Sciatic nerve (tissue), 2 donors: ENCODE results near the gene ARCN1. TPM values are rescaled to one million over a fixed set of nuclear protein-coding genes. Genes with fewer than 3 reads are reported as not detected.
A peak's percentile ranks its signal among the peaks of the same experiment; 100 is the strongest.

Experiments
- ATAC-seq: fragments of 200-7000 bp; cut with Tn5 transposase; one replicate; pipeline ENCODE4 v1.9.1; 2020; ENCODE audit warnings: mild to moderate bottlenecking, moderate library complexity
- DNase-seq: peaks from one replicate; pipeline ENCODE4 v3.0.0-alpha.2; 2020; ENCODE audit warnings: low spot score
- intact Hi-C: fragments of 100-400 bp; cut with DNase I; formaldehyde crosslinking; loops from one replicate; pipeline ENCODE4 v1.14.2; 2022
- total RNA-seq: library from RNA; stranded (reverse); fragmentation: NEBNext Ultra II Directional; extraction: Animal tissue kit (Norgen Biotek cat#: 25700); gene quantifications from one replicate; pipeline ENCODE4 v1.2.1, GENCODE V29; 2021
- donor health status: DM: no; HTN: no; CAD: no.
- donor health status: DM: no; HTN: no; CAD: no.

Gene ARCN1
- total RNA-seq, 1 donor from 2014 or later, result 135 TPM

DNA sequence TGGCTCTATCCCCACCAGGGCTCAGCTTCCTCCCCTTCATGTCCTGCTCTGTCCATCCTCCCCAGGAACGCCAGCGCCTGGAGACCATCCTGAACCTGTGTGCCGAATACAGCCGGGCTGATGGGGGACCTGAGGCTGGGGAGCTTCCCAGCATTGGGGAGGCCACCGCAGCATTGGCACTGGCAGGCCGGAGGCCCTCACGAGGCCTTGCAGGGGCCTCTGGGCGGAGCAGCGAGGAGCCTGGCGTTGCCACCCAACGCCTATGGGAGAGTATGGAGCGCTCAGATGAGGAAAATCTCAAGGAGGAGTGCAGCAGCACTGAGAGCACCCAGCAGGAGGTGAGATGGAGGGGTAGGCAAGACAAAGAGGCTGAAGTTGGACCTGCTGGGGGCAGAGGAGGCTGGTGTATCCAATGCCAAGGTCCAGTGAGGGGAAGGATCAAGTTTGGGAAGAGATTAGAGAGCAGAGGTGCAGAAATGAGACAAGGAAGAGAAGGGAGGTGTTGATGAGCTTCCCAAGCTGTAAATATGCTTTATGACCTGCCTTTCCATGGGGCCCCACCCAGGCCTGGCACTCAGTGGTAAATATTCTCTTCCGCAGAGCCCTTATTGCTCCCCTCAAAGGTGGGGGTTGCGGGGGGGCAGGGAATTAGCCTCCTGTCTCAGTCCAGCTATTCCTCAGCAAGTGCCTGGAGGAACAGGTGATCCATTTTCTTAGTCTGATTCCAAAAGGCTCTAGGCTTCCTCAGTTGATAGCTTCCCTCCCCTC is 59.1 kb downstream of the ARCN1 start:
- no peak for ATAC-seq
- intact Hi-C loops, result no loop called here
- no peak for DNase-seq

DNA sequence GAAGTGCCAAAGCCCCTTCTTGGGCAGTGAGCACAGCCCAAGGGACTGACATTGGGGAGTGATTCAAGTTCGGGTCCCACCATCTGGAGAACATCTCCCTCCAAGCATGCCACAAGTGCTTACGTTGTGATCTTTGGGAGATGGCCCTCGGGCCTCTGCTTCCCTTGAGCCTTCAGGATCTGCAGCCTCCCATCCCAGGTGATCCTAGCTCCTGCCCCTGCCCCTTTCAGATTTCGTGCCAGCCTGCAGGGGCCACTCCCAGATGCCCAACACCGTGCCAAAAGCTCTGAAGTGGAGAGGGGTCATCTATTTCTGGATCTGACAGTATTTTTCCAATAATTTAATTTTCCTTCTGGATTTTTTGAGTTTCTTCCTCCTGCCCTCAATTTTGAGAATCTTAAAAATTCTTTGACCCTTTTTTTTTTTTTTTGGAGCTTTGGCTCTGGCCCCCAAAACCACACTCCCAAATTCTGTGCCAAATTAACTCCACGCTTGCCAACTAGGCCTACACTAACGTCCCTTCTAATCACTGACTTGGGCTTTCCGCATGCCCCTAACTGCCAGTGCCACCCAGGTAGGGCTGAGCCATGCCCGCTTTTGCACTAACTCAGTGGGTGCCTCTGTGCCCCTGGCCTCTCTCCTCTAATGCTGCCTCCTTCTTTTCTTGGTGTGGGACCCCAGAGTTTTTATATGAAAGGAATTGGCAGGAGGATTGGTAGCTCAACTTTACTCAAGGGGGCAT is 60.5 kb downstream of the ARCN1 start:
- ATAC-seq (no peak), DNase-seq (no peak)
- intact Hi-C loops, result no loop called here

DNA sequence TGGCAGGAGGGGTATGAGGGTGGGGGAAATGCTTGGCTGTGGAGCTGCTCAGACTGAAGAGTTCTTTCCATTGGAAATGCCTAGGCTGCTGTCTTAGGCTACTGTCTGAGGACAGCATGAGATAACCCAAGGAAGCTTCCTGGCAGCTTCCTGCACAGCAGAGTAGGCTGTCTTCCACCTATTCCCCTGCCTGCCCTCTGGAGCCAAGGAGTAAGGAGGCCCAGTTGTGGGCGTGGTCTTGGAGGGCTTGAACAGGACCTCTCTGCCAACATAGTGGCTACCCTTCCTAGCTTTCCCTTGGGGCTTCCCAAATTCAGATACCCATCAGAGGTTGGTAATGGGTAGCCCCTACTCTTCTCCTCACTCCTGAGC is 61.1 kb downstream of the ARCN1 start:
- ATAC-seq, result peak; percentile 4
- DNase-seq, result no peak
- intact Hi-C loops, result no loop called here

DNA sequence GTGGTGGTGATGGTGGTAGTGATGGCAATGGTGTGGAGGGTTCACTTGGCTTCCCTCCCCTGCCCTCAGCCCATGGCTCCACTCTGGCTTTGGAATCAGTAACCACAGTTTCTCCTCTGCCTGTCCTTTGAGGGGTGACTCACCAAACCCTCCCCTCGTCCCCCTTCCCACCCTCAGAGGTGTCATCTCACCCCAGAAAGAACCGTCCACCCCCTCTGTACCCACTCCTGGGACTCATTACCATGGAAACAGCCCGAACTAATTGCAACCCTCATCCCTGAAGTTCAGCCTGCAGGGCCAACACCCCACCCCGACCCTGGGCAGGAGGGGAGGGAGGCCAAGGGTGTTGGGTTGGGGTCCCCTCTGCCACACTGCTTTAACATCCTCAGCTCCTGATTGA is 61.8 kb downstream of the ARCN1 start:
- intact Hi-C loops, result no loop called here
- ATAC-seq (peak; percentile 33), DNase-seq (no peak)

DNA sequence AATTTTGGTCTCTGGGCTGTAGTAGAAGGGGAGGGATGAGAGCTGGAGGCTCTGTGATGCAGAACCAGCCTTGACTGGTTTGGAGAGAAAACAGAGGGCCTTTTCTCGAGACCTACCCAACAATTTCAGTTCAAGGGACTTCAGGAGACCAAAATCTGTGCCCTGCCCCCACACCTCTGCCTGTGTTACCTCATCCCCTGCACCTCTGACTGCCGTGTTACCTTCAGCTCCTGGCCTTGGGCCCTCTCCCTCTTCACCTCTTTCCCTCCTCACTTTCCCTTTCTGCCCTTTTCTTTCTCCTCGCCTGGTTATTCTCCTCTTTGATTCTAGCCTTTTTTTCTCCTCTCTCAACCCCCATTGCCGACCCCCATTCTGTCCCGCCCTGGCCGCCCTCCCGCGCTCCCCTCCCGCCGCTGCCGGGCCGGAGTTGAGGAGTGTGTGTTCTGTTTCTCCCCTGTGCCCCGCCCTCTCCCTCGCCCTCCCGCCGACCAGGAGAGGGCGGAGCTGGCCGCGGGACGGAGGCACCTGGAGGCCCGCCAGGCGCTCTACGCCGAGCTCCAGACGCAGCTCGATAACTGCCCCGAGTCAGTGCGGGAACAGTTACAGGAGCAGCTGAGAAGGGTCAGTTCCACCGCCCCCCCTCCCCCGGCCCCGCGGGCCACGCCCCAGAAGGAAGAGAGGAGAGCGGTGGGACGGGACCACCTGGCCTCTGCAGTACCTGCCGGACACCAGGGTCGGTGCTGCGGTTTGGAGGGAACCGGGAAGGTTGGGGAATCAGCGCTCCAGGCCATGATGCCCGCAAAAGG is 62.4 kb downstream of the ARCN1 start:
- intact Hi-C loops, result no loop called here
- ATAC-seq, result peak; percentile 89
- DNase-seq, result peak; percentile 88

DNA sequence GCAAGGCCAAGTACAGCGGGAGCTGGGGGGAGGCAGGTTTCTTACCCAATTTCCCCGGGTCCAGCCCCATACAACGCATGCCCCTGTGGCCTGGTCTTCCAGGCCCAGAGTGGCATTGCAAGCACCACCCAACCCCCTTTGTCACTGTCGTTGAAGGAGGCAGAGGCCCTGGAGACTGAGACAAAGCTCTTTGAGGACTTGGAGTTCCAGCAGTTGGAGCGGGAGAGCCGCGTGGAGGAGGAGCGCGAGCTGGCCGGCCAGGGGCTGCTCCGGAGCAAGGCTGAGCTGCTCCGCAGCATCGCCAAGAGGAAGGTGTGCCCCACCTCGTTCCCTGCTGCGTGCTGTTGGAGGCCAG is 63.0 kb downstream of the ARCN1 start:
- DNase-seq (no peak), ATAC-seq (peak; percentile 35)
- intact Hi-C loops, result no loop called here

DNA sequence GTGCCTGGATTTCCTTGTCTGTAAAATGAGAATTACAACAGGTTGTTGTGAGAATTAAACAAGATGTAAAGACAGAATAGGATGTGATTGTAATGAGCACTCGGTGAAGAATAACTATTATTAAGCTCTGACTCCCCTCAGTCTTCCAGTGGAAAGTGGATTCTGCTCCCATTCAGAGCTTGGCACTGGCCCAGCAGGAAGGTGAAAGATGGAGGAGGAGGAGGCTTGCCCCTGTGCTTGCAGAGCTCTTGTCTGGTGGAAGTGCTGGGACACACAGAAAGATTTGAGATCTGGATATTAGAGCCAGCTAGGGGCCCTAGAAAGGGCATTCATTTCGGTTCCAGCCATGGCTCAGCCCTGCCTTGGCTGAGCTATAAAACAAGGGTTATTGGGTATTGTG is 63.4 kb downstream of the ARCN1 start:
- ATAC-seq (no peak), DNase-seq (no peak)
- intact Hi-C loops, result no loop called here

DNA sequence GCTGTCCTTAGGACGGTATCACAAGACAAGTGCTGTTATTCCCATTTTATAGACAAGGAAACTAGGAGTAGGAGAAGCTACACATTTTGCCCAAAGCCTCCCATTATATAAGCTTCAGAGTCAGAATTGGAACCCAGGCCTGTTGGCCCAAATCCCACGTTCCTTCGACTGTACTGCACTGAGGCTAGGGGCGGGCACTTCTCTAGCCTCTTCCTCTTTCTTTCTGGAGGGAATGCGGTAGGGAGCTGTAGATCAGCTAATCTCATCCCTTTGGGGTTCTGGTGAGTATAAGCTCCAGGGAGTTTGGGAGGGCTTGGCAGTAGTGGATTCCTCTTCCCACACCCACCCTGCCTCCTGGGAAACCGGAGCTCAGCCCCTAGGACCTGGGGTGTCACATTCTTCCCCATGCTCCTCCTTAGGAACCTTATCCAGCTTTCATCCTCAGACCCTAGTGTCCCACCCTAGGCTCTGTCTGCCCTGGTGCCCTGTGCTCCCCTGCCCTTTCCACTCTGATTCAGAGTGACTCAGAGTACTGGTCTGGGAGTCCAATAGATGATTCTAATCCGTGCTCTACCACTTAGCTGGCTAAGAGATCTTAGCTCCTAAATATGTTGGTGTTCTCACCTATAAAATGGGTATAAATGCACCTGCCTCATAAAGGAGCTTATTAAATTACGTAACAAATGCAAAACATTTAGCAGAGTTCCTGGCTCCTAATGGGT is 64.5 kb downstream of the ARCN1 start:
- no peak for DNase-seq
- ATAC-seq, result no peak
- intact Hi-C loops, result no loop called here

DNA sequence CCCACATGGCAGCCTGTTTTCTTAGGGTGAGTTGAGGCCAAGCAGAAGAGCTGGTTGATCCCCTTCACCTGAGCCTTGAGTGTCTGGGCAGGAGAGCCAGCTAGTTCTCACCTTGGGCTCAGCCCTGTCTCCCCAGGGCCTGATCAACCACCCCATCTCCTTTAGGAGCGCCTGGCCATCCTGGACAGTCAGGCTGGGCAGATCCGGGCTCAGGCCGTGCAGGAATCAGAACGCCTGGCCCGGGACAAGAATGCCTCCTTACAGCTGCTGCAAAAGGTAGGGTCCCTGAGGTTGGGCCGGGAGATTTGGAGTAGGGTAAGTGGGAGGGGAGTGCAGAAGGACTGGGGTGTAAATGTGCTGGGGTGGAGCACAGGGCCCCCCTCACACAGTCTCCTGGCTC is 66.5 kb downstream of the ARCN1 start:
- DNase-seq (no peak), ATAC-seq (no peak)
- intact Hi-C loops, result no loop called here

DNA sequence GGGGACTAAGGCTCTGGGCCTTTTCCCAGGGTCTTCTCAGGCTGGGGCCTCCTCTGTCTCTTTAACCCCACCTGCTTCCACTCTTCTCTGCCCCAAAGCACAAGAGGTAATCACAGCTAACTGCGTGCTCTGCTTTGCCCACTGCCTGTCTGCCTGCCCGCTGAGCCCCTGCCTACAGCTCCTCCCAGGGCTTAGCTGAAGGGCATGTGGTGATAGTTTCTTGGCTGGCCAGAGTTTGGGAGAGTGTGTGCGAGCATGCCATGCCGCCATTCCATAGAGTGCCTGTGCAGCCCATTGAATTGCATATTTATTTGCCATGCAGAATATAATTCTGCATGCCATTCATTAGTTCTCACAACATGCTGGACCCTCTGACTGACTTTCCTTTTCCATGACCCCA is 67.7 kb downstream of the ARCN1 start:
- DNase-seq (no peak), ATAC-seq (no peak)
- intact Hi-C loops, result no loop called here

DNA sequence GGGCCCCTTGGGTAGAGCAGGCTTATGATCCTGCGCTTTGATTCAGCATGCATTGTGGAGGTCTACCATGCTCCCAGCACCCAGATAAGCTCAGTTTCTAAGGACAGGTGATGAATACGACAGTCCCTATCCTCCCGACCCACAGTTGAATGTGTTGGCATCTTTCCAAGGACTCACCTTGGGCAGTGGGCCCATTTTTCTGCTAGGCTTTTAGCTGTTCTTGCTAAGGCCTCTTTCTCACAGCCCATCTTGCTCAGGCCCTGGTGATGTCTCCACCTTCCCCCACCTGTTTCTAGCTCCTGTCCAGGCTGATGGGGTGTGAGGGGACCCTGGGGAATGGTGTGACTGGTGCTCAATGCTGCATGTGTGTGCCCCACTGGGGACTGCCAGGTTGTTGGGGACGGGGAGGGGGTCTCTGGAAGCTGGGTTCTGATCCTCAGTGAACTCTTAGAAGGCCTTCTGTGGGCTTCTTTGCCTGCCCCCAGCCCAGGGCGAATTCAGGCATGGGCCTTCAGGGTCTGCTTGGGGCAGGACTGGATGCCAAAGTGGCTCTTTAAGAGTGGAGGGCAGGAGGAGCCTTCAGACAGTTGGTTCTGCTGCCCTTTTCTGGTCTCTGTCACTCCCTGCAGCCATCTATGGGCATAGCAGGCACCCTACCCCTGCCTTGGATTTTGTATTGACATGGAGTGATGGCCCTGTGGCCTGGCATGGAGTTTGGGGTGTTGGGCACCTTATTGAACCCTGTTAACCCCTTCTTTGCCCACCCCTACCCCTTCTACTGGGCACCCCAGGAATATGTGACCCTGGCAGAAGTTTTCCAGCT is 68.3 kb downstream of the ARCN1 start:
- no peak for DNase-seq
- ATAC-seq, result no peak
- intact Hi-C loops, result no loop called here

DNA sequence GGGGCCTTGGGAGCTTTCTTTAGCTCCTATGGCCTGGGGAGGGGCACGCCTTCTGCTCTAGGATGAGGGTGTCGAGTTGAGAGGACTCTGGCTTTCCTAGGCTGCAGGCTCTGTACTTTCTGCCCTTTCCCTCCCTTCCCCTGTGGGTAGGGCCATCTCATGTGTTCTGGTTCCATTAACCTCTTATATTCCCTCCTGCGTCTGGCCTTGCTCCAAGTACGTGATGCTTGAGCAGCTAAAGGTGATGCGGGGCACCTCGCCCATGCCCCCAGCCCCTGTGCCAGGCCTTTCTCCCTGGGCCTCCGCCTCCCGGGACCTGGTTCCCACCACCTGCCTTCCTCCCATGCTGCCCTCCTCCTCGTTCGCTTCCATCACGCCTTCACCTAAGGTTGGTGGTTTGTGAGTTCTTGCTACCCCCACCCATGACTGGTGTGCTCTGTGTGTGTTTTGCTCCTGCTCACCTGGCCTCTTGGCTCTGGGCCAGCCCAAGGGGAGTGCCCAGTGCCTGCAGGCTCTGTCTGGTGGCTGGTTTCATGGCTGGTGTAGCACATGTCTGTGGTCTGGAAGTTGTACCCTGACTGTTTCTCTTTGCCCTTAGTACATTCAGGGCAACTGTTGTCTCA is 69.3 kb downstream of the ARCN1 start:
- intact Hi-C loops, result no loop called here
- ATAC-seq (no peak), DNase-seq (peak; percentile 59)

DNA sequence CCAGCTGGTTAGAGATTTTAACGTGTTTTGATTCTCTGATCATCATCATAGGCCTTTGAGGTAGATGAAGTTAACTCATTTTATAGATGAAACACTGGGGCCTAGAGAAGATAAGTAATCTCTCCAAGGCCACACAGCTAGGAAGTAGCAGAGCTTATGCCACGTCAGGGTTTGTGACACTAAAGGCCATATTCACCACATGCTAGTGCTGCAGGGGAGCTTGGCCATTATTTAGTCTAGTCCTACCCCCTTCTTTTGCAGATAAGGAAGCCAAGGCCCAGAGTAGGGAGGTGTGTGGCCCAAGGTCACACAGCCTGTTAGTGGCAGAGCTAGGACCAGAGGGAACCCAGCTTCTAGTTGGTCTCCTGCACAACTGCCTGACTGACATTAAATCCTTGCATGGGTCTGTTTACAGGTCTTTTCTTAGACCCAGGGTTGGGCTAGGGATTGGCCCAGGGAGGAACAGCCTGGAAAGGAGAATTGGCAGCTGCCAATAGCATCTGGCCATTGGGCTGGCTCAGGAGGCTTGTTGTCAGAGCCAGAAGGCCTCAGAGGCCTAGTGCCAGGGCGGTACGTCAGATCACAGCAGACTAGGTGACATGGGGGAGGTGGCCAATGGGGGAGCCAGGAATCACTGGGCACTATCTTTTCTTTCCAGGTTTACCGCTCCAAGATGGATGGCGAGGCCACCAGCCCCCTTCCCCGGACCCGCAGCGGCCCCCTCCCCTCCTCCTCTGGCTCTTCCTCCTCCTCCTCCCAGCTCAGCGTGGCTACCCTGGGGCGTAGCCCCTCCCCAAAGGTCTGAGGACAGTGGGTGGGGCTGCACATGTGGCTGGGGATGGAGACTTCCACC is 71.2 kb downstream of the ARCN1 start:
- ATAC-seq (no peak), DNase-seq (no peak)
- intact Hi-C loops, result no loop called here

DNA sequence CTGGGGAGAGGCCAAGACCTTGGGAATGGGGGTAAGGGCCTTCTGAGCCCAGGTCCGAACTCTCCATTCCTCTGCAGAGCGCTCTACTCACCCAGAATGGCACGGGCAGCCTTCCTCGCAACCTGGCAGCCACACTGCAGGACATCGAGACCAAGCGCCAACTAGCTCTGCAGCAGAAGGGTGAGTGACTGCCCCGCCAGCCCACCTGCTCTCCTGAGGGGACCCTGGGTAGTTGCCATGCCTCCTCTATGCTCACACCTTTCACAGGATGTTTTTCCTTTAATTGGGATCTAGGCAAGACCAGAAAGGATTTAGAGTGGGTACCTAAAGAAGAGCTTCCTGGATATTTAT is 71.8 kb downstream of the ARCN1 start:
- no peak for DNase-seq
- intact Hi-C loops, result no loop called here
- no peak for ATAC-seq

DNA sequence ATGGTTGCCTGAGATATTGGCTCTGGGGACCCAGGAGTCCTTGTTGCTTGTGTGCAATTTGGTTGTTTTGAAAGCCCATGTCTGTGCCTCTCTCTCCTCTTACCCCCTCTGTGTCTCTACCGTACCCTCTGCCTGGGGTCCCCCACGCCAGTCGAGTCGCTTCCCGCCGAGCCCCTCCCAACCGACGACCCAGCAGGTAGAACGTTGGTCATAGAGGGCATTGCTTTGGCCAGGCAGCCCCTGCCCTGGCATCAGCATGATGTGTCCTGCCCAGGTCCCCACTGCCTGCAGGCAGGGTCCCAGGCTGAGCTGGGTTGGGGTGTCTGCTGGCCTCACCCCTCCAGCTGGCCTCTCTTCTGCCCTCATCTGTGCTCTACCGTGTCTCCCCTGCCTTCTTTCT is 72.3 kb downstream of the ARCN1 start:
- intact Hi-C loops, result no loop called here
- DNase-seq, result no peak

DNA sequence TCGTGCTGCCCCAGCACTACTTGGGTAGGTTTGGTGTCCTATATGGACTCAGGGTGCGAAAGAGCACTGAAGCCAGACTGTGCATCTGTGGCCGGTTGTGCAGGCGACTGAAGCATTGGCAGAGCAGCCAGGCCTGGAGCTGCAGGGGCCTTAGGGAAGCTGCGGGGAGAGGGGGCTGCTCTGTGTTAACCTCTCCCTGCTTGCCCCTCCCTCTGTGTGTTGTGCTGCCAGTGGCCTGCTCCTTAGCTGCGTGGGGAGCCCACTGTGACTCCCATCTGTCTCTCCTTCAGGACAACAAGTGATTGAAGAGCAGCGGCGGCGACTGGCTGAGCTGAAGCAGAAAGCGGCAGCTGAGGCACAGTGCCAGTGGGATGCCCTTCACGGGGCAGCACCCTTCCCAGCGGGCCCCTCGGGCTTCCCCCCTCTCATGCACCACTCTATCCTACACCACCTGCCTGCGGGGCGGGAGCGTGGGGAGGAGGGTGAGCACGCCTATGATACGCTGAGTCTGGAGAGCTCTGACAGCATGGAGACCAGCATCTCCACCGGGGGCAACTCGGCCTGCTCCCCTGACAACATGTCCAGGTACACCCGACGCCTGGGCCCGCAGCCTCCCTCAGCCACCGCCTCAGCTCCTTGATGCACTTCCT is 73.0 kb downstream of the ARCN1 start:
- no peak for DNase-seq
- intact Hi-C loops, result no loop called here
- peak; percentile 14 for ATAC-seq

More for the DNA sequence above, 72.3 kb downstream of the ARCN1 start:
- no peak for ATAC-seq

DNA sequence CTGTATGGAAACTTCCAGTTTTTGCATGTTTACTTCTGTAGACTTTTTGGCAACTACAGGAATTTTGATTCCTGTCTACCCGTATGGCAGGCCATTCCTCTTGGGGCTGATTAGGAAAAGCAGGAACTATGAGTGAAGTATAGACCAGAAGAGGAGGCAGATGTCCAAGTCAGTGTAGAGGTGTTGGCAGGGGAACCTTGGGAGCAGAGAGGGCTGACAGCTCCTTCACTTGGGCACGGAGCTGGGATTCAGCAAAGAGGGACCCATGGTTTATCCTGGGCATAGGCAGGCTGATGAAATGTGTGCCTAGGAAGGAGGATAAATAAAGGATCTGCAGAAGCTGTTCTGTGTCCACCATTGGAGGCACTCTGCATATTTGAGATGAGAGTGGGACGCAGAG is 74.2 kb downstream of the ARCN1 start:
- ATAC-seq (no peak), DNase-seq (no peak)
- intact Hi-C loops, result no loop called here
